GM19395 (cell line): ENCODE measurements around the gene TRAF3.
"Not testable (repeated sequence)": the region's sequence is repeated elsewhere in the genome, so short reads cannot be mapped to it uniquely, and the experiment has no call there.

ENCODE experiments used
- ATAC-seq: cut with Tn5 transposase; IDR thresholded peaks from one replicate; pipeline ENCODE4 v1.9.1; 2021; ENCODE audit warnings: mild to moderate bottlenecking, moderate library complexity; ENCODE audit not compliant: unreplicated experiment

TRAF3 gene

GRCh38 chr14:102751088-102751487 lies 26.2 kb upstream of the TRAF3 start:
- ATAC-seq, result no peak

GRCh38 chr14:102752239-102752847 lies 24.9 kb upstream of the TRAF3 start:
- ATAC-seq, result no peak

GRCh38 chr14:102754370-102755262 lies 22.6 kb upstream of the TRAF3 start:
- ATAC-seq, result no peak

- ATAC-seq, result no peak
Observed at GRCh38 chr14:102757646-102758045, 19.6 kb upstream of the TRAF3 start.

GRCh38 chr14:102758087-102758486 lies 19.2 kb upstream of the TRAF3 start:
- no peak for ATAC-seq

GRCh38 chr14:102759456-102760187 lies 17.6 kb upstream of the TRAF3 start:
- ATAC-seq, result no peak

GRCh38 chr14:102760496-102761193 lies 16.6 kb upstream of the TRAF3 start:
- no peak for ATAC-seq

- ATAC-seq, result no peak
Observed at GRCh38 chr14:102761206-102761605, 16.0 kb upstream of the TRAF3 start.

- ATAC-seq, result peak; percentile 65
Observed at GRCh38 chr14:102764220-102764671, 13.0 kb upstream of the TRAF3 start.

- not testable (repeated sequence) for ATAC-seq
Observed at GRCh38 chr14:102765770-102766169, 11.5 kb upstream of the TRAF3 start.

- ATAC-seq, result peak; percentile 51
Observed at GRCh38 chr14:102768223-102769048, 8.8 kb upstream of the TRAF3 start.

GRCh38 chr14:102769049-102769327 lies 8.3 kb upstream of the TRAF3 start:
- ATAC-seq, result no peak

GRCh38 chr14:102770147-102771123 lies 6.8 kb upstream of the TRAF3 start:
- no peak for ATAC-seq

GRCh38 chr14:102771144-102771543 lies 6.1 kb upstream of the TRAF3 start:
- ATAC-seq, result no peak

- ATAC-seq, result no peak
Observed at GRCh38 chr14:102772781-102773570, 4.3 kb upstream of the TRAF3 start.

GRCh38 chr14:102774391-102775153 lies 2.7 kb upstream of the TRAF3 start:
- peak; percentile 45 for ATAC-seq
